SHP77 (cell line): ENCODE measurements around the gene TSFM.
"Not testable (repeated sequence)": the region's sequence is repeated elsewhere in the genome, so short reads cannot be mapped to it uniquely, and the experiment has no call there.

ENCODE experiments used
- DNase-seq, 2 experiments: peaks; one replicate each; lab custom pipeline; 2025; lab: John Stamatoyannopoulos, UW

The TSFM gene

DNA sequence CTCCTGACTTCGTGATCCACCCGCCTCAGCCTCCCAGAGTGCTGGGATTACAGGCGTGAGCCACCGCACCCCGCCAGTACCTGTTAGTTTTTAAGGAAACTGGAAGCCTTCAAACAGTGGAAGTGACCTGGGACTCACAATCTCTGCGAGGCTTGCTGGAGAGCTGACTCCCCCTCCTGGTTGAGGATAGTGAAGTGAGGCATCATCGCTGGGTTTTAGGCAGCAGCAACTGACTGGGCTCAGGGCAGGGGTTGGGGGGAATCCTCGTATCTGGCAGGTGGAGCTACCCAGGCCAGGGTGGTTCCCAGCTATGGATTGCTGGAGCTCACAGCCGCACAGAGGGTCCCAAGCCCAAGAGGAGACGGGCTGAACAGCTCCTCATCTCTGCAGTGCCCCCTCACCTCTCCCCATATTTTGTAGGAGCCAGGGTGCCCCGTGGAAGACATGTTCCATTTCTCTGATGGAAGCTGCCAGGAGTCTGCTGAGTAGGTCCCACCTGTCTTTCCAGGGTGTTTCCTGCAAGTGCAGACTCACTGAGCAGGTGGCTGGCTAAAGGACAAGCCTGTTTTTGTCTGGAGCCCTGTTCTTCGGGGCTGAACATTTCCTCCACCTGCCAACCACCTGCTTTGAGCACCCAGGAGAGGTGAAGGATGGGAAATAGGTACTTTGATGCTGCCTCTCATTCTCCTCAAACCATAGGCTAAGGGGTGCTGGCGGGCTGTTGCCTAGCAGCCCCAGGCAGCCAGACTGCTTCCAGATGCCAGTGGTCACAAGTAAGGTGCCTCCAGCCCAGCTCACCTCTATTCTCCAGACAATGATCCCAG is 32.8 kb downstream of the TSFM start:
- DNase-seq = peak; percentile 68 to 74

DNA sequence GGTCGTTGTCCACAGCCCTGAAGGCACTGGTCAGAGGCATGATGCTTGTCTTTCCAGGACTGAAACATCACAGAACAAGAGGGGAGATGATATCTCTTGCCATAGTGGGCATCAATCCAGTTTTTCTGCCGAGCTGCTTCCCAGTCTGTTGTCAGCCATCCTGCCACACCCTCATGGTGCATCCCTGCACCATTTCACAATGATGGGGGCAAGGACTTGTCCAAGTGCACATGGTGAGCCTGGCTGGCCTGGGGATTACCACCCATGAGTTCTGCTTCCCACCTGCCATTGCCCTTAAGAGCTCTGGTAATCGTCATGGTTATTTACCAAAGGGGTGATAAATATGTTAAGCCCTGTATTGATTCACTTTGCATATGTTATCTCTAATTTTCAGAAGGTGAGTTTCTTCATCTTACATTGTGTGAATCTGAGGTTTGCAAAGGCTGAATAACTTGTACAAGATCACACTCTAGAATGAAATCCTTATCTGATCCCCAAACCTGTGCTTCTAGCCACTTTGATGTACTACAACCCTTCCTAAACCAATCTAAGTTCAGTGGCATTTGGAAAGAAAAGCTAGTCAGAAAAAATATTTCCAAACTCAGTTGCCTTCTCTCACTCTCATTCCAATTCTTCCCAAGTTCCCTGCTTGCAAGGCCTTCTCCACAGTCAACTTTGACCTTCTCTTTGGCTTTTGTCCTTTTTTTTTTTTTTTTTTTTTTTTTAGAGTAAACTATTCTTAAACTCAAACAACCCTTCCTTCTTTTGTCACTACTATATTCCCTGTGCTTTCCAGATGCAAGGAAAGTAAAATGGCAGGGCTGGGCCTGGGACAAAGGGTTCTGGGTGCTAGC is 33.6 kb downstream of the TSFM start:
- DNase-seq = no peak

DNA sequence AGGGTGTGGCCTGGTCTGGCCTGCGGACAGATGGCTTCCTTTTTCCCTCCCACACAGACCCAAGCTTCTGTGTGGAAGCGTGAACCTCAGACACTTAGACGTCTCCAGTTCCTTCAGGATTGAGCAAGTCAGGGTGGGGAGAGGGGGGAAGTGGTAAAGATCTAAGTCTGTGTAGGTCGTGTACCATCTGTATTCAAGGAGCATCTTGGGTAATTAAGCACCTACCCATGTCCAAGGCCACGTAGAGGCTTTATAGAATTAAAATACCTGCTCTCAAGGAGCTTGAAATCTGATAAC is 34.2 kb downstream of the TSFM start:
- no peak for DNase-seq

DNA sequence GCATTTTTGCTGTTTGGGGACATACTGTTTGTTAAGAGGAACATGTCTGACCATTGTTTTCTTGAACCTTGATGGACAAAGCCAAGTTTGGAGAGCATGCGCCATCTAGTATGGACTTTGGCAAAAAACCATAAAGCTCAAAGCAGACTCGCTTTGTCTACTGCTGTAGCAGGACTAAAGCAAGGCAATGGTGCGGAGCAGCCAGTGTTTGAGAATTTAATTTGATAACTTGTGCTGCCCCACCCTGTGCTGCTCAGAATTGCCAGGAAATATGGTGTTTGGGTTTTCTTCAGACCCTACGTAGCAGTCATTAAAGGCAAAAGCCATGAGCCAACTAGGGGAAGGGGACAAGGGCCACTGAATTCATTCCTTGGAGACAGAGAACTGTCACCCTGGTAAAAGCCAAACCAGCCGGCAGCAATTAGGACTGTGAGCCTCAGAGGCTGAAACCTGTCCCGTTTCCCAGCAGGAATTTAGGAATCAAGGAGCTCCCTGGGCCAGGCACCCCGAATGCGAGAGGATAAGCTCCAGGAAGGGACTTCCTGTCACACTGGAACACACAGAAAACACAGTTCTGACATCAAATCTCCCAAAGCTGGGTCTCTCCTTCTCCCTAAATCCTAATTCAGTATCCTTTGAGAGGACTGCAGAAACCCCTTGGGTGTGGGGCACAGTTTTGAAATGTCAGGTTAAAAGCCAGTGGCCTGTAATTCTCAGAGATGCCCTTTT is 34.8 kb downstream of the TSFM start:
- DNase-seq = no peak

DNA sequence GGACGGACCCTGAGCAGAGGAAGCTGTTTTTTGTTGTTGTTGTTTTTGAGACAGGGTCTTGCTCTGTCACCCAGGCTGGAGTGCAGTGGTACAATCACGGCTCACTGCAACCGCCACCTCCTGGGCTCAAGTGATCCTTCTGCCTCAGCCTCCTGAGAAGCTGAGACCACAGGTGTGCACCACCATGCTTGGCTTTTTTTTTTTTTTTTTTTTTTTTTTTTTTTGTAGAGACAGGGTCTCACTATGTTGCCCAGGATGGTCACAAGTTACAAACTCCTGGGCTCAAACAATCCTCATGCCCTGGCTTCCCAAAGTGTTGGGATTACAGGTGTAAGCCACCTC is 35.4 kb downstream of the TSFM start:
- DNase-seq = not testable (repeated sequence)

DNA sequence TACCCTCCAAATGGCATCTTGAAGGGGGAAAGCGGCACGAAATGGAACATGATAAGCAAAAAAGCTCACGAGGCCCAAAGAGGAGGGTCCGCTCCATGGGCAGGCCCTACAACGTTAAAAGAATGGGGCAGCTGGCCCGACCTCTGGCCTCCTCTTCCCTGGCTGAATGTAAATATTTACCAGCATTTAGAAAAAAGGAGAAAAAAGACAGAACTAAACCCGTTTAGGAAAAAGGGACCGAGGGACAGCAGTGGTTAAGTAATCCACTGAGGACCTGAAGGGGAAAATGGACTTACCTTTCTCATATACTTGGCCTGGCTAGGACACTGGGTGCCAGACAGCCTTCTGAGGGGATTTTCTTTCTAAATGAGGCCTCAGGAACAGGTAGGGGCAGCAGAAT is 37.5 kb downstream of the TSFM start:
- DNase-seq = not testable (repeated sequence)

DNA sequence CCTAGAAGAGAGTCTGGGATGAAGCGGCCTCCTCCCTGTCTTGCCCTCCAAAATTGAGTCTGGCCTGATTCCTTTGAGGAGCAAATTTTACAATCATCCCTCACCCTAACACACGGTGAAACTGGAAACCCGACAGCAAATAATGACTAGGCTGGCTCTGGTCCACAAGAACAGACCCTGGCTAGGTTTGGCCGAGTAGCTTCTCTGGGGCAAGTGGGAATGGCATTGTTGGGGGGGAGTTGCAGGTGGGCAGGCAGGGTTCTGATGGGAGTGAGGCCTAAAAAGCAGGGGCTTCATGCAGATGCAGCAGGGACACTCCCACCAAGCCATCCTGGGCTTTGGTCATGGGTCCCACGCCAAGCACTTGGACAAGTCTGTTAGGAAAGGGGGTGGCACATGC is 38.4 kb downstream of the TSFM start:
- not testable (repeated sequence) for DNase-seq

DNA sequence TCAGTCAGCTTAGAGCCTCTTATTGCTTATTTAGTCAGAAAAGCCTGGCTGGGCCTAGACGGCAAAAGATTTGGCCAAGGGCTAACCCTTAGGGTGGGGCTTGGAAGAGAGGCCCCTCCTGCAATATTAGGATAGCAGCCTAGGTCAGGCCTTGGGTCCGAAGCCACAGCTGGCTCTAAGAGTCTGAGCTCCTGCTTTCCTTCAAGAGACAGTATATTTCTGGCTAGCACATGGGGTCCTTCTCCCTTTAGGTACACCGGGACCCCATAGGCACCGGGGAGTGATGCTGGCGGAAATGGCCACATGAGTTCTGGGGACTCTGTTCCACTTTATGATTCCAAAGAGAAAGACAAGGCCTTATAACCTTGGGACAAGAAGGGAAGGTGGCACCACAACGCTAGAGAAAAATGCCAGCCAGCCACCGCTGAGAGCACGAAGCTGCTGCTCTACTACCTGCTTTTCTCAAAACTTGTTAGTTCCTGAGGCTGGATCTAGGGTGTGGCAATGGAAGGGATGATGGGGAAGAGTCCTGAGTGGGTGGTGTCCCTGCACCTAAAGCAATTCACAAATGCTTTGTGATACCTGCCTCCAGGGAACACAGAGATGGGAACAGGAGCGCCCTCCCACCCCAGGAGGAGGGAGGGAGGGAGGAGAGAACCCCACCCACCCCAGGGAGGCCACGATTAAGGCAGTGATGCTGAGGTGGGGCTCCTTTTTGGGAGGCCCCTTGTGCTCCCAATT is 39.1 kb downstream of the TSFM start:
- DNase-seq = no peak

DNA sequence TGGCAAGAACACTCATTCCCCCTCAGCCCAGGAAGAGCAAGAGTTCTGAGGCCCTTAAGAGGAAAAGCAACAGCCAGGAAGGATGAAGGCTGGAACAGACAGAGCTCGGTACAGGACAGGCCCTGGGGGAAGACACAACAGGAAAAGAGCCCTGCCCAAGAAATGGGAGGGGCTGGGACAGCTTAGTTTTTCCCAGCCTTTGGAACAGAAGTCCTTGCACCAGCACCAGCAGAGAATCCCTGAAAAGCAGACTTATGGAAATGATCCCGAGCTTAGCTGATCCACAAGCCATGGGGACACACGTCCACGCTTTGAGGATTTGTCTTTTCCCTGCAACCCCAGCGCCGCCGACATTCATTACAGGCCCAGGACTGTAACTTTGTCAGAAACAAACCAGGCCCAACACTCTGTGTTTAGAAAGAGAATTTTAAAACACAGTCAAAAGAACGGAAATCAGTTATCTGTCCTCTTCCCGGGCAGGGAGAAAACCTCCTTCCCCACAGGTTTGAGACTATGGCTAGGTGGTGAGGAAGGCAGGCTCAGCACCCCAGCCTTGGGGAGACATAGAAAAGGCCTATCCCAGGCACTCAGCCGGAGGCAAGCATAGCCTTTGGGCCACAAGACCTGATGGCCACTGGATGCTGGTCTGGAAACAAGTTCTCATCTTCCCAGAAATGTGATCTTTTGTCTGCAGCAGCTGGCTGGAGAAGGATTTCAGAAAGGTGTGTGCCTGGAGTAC is 40.0 kb downstream of the TSFM start:
- DNase-seq = no peak

DNA sequence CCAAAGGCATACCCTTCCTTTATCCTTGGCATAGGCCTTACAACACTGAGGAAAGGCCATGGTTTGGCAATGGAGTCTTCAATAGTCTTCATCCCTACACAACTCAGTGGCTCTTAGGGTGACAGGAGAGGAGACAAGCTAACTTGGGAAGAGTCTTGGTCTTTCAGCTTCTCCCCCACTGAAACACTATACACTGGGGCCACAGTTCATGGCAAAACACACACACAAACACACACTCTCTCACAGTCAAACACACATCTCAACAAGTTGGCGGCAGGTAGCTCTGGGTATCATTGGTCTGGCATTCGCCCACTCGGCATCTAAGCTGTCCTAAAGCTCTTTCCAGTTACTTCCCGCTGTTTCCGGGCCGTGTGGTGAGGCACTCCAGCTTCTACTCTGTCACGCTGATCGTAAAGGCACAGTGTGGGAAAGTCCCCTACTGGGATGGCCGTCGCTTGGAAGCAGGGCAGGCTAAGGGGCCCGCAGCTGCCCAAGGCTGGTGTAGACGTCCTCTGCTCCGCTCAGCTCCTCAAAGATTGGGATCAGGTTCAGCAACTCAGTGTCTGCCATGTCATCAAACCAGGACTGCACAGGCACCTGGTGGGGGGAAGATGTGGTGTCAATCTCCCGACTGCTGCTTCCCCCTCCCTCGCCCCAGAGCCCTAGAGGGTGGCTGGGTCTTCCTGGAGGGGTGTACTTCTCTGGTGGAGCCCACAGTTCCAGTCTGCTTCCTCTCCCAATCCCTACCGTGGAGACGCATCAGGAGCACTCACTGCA is 40.7 kb downstream of the TSFM start:
- no peak for DNase-seq

DNA sequence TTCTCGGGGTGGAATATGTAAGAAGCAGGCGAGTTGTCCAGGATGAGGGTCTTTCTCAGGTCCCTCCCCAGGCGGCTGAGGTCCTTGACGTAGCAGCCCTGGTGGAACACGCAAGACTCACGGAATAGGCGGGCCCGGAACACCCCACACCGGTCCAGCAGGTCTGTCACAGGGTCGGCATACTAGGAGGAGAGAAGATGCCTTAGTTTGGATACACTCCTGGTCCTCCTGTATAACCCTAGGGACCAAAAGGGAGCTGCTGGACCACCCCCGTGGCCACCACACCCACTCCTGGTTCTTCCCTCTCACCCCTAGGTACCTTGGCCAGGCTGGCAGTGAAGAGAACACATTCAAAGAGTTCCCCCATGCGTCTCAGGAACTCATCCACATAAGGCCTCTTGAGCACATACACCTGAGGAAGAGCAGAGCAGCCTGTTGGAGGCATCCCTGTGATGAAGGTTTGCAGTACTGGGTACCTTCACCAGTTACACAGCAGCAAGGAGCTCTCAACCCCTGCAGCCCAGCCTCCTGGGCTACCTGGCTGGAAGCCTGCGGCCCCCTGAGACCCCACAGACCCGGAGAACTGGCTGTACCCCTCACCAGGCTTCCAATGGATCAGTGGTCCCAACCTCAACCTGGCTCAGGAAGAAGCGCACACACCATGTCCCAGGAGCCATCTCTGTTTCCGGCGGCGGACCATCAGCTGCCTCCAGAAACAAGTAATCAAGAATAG is 41.5 kb downstream of the TSFM start:
- DNase-seq = no peak

DNA sequence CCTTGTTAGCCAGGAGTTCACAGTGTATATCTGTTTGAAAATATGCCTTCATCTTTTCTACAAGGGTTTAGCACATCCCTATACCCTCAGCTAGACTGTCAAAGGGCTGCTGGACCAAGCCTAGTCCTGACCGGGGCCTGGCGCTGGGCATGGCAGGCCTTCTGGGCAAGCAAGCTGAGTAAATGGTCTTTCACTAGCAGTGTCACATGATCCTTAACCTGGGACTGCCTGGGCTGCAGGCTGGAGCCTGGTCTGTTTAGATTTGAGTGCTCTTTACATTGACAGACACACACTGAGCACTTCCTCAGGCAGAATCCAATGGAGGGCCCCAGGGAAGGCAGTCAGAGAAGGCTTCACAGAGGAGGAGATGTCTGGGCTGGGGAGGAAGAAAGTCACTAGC is 42.9 kb downstream of the TSFM start:
- DNase-seq = no peak

DNA sequence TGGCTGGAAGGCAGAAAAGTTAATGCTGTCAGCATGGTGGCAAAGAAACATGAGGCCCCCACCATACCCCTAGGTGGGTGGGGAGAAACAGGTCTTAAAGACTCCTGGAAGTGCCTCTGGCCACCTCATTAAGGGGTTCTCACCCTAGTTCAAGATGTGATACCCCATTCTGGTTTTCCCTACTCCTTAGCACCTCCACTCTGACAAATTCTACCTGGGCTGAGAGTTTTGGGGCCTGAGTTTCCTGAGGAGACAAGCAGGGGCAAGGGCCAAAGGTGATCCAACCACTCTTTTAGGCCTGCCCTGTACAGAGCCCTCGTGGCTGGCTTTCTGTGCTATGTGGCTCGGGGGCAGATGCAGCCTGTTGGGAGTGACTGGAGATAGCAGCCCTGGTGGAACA is 43.8 kb downstream of the TSFM start:
- DNase-seq = no peak

DNA sequence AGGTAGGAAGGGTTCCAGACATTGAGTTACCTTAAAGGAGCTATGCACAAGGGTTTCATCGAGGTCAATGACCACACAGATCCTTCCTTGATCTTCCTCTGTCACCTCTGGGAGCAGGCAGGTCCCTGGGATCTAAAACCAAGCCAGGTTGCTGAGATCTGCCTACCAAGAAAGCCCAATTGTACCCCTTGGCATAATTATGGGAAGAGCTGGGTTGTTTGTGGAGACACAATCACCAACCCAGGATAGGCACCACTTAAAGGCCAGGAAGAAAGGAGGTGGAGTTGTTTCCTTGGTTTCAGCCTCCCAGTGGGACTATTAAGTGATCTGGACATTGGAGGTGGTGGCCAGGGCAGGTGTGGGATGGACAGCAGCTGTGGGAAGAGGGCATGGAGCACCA is 44.4 kb downstream of the TSFM start:
- no peak for DNase-seq

DNA sequence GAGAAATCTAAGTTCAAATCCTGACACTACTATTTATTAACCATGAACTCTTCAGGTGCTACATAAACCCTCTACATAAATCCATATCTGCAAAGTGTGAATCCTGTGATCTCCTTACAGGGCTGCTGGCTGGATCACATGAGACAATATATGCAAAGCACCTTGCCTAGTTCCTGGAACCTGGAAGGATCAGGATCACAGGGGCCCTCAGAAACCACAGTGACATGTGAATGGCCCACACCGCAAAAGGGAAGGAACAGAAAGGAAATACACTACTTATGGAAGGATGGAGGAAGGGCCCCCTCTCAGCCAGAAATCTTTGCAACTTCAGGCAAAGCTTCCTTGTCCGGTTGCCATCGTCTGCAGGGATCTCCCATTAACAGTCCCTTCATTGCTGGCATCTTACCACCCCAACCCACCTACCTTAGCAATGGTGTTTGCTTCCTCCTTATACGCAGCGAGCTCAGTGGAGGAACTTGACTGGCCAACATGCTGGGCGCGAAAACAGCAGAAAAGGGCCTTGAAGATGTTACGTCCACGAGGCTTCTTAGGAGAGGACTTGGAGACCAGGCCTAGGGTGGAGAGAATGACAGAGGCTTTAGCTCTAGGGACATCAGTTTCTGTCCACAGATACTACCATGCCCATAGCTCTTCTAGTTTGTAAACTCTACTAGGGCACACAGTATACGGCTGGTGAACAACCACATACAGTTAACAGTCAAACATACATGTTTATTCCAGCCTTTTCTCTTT is 46.6 kb downstream of the TSFM start:
- no peak for DNase-seq

DNA sequence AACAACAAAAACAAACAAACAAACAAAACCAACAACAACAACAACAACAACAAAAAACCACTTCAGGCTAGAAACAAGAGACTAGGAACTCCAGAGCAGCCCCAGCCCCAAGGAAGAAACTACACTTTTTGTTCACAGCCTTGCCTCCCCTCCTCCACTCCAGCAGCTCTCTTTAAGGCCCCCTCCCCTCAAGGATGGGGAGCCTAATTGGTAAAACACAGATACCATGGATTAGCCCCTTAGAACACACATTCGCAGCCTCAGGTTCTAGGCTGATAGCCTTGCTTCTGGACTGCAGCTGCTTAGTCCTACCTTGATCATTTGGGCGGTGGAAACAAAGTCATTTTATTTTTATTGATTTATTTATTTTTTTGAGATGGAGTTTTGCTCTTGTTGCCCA is 47.8 kb downstream of the TSFM start:
- no peak for DNase-seq

DNA sequence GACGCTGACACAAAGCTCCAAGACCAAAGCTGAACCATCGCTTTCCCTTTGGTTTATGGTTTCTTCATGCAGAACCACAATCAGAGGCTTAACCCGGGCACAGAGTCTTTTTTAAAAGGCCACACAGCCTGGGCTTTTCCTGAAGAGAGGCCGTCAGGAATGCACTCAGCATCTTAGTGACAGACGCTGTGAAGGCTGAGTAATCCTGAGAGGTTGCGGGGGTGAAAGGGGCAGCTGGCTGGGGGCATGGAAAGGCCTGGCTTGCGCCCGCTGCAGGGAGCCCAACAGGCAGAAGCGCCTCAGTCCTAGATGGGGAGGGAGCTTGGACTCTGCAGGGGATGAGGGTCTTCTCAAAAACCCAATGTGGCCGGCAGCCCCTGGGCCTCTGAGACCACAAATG is 50.4 kb downstream of the TSFM start:
- DNase-seq = no peak

DNA sequence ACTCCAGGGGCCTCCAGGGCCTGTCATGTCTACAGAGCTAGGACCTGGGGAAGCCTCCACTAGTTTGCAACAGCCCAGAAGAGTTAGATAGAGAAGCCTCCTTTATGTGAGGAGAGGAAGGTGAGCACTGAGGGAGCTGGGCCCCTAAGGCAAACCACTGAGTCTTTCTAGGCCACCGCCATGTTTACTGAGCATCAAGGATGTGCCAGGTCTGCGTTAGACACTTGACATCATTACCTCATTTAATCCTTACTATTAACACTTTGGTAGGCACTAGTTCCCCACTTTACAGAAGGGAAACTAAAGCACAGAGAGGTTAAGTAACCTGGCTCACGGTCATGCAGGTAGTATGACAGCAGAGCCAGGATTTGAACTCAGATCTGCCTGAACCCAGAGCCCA is 51.1 kb downstream of the TSFM start:
- no peak for DNase-seq
